K562 (cell line): ENCODE measurements around the gene EWSR1. TPM values are rescaled to one million over a fixed set of nuclear protein-coding genes. Genes with fewer than 3 reads are reported as not detected.

Experiments
- ATAC-seq: fragments of 200-7000 bp; cut with Tn5 transposase; 3 replicates; pipeline ENCODE4 v1.9.1; 2020; ENCODE audit warnings: moderate library complexity
- BruUV-seq: library from RNA; stranded (reverse); fragments of 400-500 nt; replicated peaks from 2 replicates; lab custom pipeline; 2021; lab: Mats Ljungman, UMichigan
- CTCF ChIA-PET: fragments of 300-600 bp; formaldehyde crosslinking; extraction: SDS; loops from one replicate; lab custom pipeline; 2021; ENCODE audit warnings: low intra/inter-chr PET ratio; lab: Yijun Ruan, JAX
- POLR2A ChIA-PET: fragments of 300-600, 350-650 bp; sonication (Branson Sonifier 250); formaldehyde crosslinking; extraction: SDS; loops from one replicate; lab custom pipeline; 2021; ENCODE audit warnings: antibody characterized with exemption, inconsistent platforms; lab: Yijun Ruan, JAX
- DNase-seq, 4 experiments: peaks; one replicate each; pipeline versions ENCODE4 v3.0.0 to v3.0.0-alpha.2; 2011 to 2018; ENCODE audit warnings: low spot score in 3 of 4, mixed read lengths in 3 of 4; ENCODE audit errors: extremely low read depth in 1 of 4
- FAIRE-seq: peaks from 2 replicates; lab custom pipeline; 2011; peaks lifted over from hg19 to GRCh38; lab: Jason Lieb, UNC
- H2AFZ ChIP-seq: 2 replicates; pipeline ENCODE4 v1.6.0; 2011; ENCODE audit warnings: low read depth, low read length, control low read depth, inconsistent platforms
- H3K27ac ChIP-seq: fragments of 200-600 bp; 3 replicates; pipeline ENCODE4 v1.8.0; 2011; ENCODE audit warnings: low read depth, mild to moderate bottlenecking, control low read depth, inconsistent platforms, low read length, moderate library complexity, mixed read lengths; ENCODE audit errors: extremely low read depth
- H3K27me3 ChIP-seq, 2 experiments: fragments of 300-600 bp in 1 of 2; 2 replicates in 1 of 2; 3 replicates in 1 of 2; pipeline versions ENCODE4 v1.6.0 to v1.8.0; 2011; ENCODE audit warnings: inconsistent platforms in 2 of 2, low read length in 2 of 2, mild to moderate bottlenecking in 1 of 2, mixed read lengths in 1 of 2, moderate library complexity in 1 of 2; ENCODE audit not compliant: control insufficient read depth in 2 of 2, insufficient read depth in 2 of 2
- H3K36me3 ChIP-seq: fragments of 300-600 bp; 3 replicates; pipeline ENCODE4 v1.8.0; 2011; ENCODE audit warnings: mild to moderate bottlenecking, low read length, inconsistent platforms; ENCODE audit not compliant: control insufficient read depth, insufficient read depth
- H3K4me1 ChIP-seq, 2 experiments: fragments of 200-600 bp in 1 of 2; replicated peaks in 1 of 2; 2 replicates in 1 of 2; 3 replicates in 1 of 2; pipeline versions ENCODE4 v1.5.1 to v1.8.0; 2011; ENCODE audit warnings: inconsistent platforms in 2 of 2, low read length in 2 of 2, mild to moderate bottlenecking in 1 of 2, mixed read lengths in 1 of 2, moderate library complexity in 1 of 2; ENCODE audit not compliant: control insufficient read depth in 2 of 2, insufficient read depth in 2 of 2
- H3K4me2 ChIP-seq: 2 replicates; pipeline ENCODE4 v1.6.1; 2011; ENCODE audit warnings: low read length, control low read depth, inconsistent platforms, mixed read lengths; ENCODE audit not compliant: insufficient read depth
- H3K4me3 ChIP-seq: fragments of 200-600 bp; sonication (generic), shearing (Covaris generic); 2 replicates; pipeline ENCODE4 v1.5.1; 2016; ENCODE audit warnings: control low read depth, inconsistent platforms
- H3K79me2 ChIP-seq: fragments of 200-600 bp; 3 replicates; pipeline ENCODE4 v1.8.0; 2011; ENCODE audit warnings: low read length, inconsistent platforms; ENCODE audit not compliant: control insufficient read depth, insufficient read depth
- H3K9ac ChIP-seq, 2 experiments: 2 replicates each; pipeline versions ENCODE4 v1.6.0 to v1.6.1; 2011; ENCODE audit warnings: low read depth in 2 of 2, low read length in 2 of 2, control low read depth in 1 of 2, inconsistent platforms in 1 of 2, mild to moderate bottlenecking in 1 of 2, mixed read lengths in 1 of 2; ENCODE audit not compliant: insufficient read depth in 1 of 2
- H3K9me1 ChIP-seq: one replicate; pipeline ENCODE4 v1.6.0; 2011; ENCODE audit warnings: inconsistent platforms, mild to moderate bottlenecking, low read length, moderate library complexity; ENCODE audit not compliant: control insufficient read depth, insufficient read depth
- H3K9me3 ChIP-seq: replicated peaks from 2 replicates; pipeline ENCODE4 v1.5.1; 2011; ENCODE audit warnings: low read depth, low read length, inconsistent platforms; ENCODE audit not compliant: control insufficient read depth, insufficient read depth
- H4K20me1 ChIP-seq: replicated peaks from 2 replicates; pipeline ENCODE4 v1.6.1; 2011; ENCODE audit warnings: low read length, inconsistent platforms, mixed read lengths; ENCODE audit not compliant: control insufficient read depth, insufficient read depth
- MEF2A ChIP-seq: IDR thresholded peaks from 2 replicates; pipeline ENCODE4 v1.6.1; 2011; ENCODE audit warnings: low read depth, mild to moderate bottlenecking, low read length, moderate library complexity; ENCODE audit not compliant: control insufficient read depth
- SIRT6 ChIP-seq: IDR thresholded peaks from one replicate; pipeline ENCODE4 v1.6.1; 2012; ENCODE audit warnings: low read depth, mild to moderate bottlenecking, control low read depth, inconsistent platforms, low read length, moderate library complexity
- SUPT5H ChIP-seq: fragments of 450-650 bp; IDR thresholded peaks from 2 replicates; pipeline ENCODE4 v1.6.1; 2016
- WGBS: fragments of 100-300 bp; shearing (Covaris generic); methylation state at CpG from one replicate; pipeline ENCODE4 v1.1.6; 2016; ENCODE audit warnings: low coverage, mixed read lengths; ENCODE audit not compliant: insufficient coverage; ENCODE audit errors: missing lambda C conversion rate; 5-methylcytosine and 5-hydroxymethylcytosine counted together
- in situ Hi-C: fragments of 300-500 bp; cut with MboI; formaldehyde crosslinking; loops from 4 replicates; pipeline ENCODE4 v1.15.0; 2018; ENCODE audit warnings: inconsistent platforms, mixed read lengths
- intact Hi-C: fragments of 100-400 bp; cut with micrococcal nuclease; formaldehyde crosslinking; loops from 2 replicates; pipeline ENCODE4 v1.14.2; 2022
- polyA plus RNA-seq, 8 experiments: library from polyadenylated mRNA; depleted of rRNA in 4 of 8; stranded (reverse) in 5 of 8; unstranded in 3 of 8; fragments of >200 nt; fragmentation: Nextera tagmentation in 2 of 8; fragmentation: Illumina TruSeq in 1 of 8; extraction: Ambion mirVana in 2 of 8; extraction: Trizol in 1 of 8; gene quantifications; 2 replicates each; pipeline versions ENCODE4 v1.2.1 to v1.2.3, GENCODE V29; 2011 to 2014; ENCODE audit warnings: inconsistent platforms in 1 of 8, missing spikeins in 1 of 8
- total RNA-seq, 7 experiments: library from RNA; depleted of rRNA in 6 of 7; stranded (reverse); fragments of >200 nt in 6 of 7; fragmentation: Illumina TruSeq in 2 of 7; extraction: Trizol in 2 of 7; gene quantifications; 2 replicates each; pipeline versions ENCODE4 v1.2.1 to v1.2.3, GENCODE V29; 2011 to 2021; ENCODE audit warnings: low replicate concordance in 1 of 7
- TF ChIP-seq, protein P1 (sequence below): fragments of 450-650 bp; IDR thresholded peaks from 2 replicates; pipeline ENCODE4 v1.6.1; 2014; ENCODE audit warnings: low read depth, mild to moderate bottlenecking, moderate library complexity, borderline replicate concordance

The EWSR1 gene
- total and polyA plus RNA-seq, 9 of the 15 experiments (the other 6 are each of a cell fraction or from before 2014, with no cell fraction given): 83.3 to 450 (median 239) TPM

DNA sequence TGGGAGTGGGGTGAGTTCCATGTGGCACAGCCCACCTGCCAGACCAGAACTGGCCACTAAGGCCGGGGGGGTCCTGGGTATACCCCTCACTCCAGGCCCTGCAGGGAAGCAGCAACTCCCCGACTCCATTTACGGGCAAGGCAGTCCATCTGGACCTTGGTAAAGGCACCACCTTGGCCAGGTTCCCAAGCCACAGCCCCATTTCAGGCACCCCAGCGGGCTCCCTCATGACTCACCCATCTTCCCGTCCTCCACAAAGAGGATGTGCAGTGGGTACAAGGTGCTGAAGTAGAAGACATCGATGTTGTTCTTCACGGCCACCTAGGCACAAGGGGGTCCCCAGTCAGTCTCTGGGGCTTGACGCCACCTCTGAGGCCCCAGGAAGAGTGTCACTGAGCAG is 63.1 kb downstream of the EWSR1 start:
- H3K36me3 ChIP-seq: peaks cover 44% of the 10 kb centered on the region; the same call in 2 of the 3 replicates
- CTCF ChIA-PET: no interaction called here
- POLR2A ChIA-PET: no interaction called here
- H3K4me1 ChIP-seq: peaks cover 0 to 10% of the 10 kb centered on the region in 2 experiments; a peak in 2 of 5 replicates
- H3K9ac ChIP-seq: no peak overlapping the region
- H3K9me3 ChIP-seq: no peaks in the 10 kb centered on the region
- ATAC-seq: no peak
- no peaks in the 10 kb centered on the region for H3K27me3 ChIP-seq
- DNase-seq: no peak
- H3K27ac ChIP-seq: no peak overlapping the region
- WGBS: 89% methylated on average over 7 of the region's 8 CpGs
- no TSS peak for BruUV-seq
- H2AFZ ChIP-seq: no peak overlapping the region
- no peaks in the 10 kb centered on the region for H3K9me1 ChIP-seq
- in situ Hi-C loops: no loop called here
- no peak overlapping the region for H3K4me2 ChIP-seq
- FAIRE-seq: no peak
- H4K20me1 ChIP-seq: no peaks in the 10 kb centered on the region
- TF ChIP-seq SIRT6 (no peak), MEF2A (no peak), SUPT5H (no peak)
- TF ChIP-seq, protein P1, sequence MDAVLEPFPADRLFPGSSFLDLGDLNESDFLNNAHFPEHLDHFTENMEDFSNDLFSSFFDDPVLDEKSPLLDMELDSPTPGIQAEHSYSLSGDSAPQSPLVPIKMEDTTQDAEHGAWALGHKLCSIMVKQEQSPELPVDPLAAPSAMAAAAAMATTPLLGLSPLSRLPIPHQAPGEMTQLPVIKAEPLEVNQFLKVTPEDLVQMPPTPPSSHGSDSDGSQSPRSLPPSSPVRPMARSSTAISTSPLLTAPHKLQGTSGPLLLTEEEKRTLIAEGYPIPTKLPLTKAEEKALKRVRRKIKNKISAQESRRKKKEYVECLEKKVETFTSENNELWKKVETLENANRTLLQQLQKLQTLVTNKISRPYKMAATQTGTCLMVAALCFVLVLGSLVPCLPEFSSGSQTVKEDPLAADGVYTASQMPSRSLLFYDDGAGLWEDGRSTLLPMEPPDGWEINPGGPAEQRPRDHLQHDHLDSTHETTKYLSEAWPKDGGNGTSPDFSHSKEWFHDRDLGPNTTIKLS: no peak
- TF ChIP-seq, all 486 proteins: peak for 0
- intact Hi-C loops: no loop called here
- H3K4me3 ChIP-seq: no peak overlapping the region
- H3K79me2 ChIP-seq: no peaks in the 10 kb centered on the region
